Mononuclear cell (primary cell): Measurements from ENCODE around the gene MBD6. TPM values are rescaled to one million over a fixed set of nuclear protein-coding genes. Genes with fewer than 3 reads are reported as not detected.
"Not testable (repeated sequence)": the region's sequence is repeated elsewhere in the genome, so short reads cannot be mapped to it uniquely, and the experiment has no call there.

Source experiments
- H3K27me3 ChIP-seq: 2 replicates; pipeline ENCODE4 v1.6.0; 2011; ENCODE audit warnings: low read length, control low read depth; ENCODE audit not compliant: insufficient read depth
- H3K4me1 ChIP-seq: 2 replicates; pipeline ENCODE4 v1.5.1; 2011; ENCODE audit warnings: mild to moderate bottlenecking, low read length, control low read depth; ENCODE audit not compliant: insufficient read depth
- H3K4me3 ChIP-seq: 2 replicates; pipeline ENCODE4 v1.5.1; 2011; ENCODE audit warnings: mild to moderate bottlenecking, low read length, moderate library complexity
- H3K9me3 ChIP-seq: 2 replicates; pipeline ENCODE4 v1.5.1; 2011; ENCODE audit warnings: low read depth, mild to moderate bottlenecking, control low read depth, low read length
- total RNA-seq: library from RNA; depleted of rRNA; stranded (reverse); fragments of >200 nt; gene quantifications from one replicate; pipeline ENCODE4 v1.2.3, GENCODE V29; 2012

Gene MBD6
- total RNA-seq, 1 donor: 10.6 TPM

GRCh38 chr12:57481671-57482070, 41.0 kb upstream of the MBD6 start:
- Histone ChIP-seq H3K4me3 (no peak overlapping the region), H3K9me3 (no peaks in the 10 kb centered on the region), H3K27me3 (no peaks in the 10 kb centered on the region), H3K4me1 (peaks cover 41% of the 10 kb centered on the region)

GRCh38 chr12:57483466-57483865, 39.2 kb upstream of the MBD6 start:
- Histone ChIP-seq H3K4me1 (peaks cover 43% of the 10 kb centered on the region), H3K27me3 (no peaks in the 10 kb centered on the region)

GRCh38 chr12:57485695-57486094, 36.9 kb upstream of the MBD6 start:
- Histone ChIP-seq H3K9me3 (no peaks in the 10 kb centered on the region), H3K27me3 (no peaks in the 10 kb centered on the region), H3K4me3 (no peak overlapping the region), H3K4me1 (peaks cover 29% of the 10 kb centered on the region)

More at GRCh38 chr12:57483466-57483865, 39.2 kb upstream of the MBD6 start:
- Histone ChIP-seq H3K9me3 (no peaks in the 10 kb centered on the region), H3K4me3 (no peak overlapping the region)

GRCh38 chr12:57487055-57487596, 35.5 kb upstream of the MBD6 start:
- Histone ChIP-seq H3K27me3 (no peaks in the 10 kb centered on the region), H3K4me3 (no peak overlapping the region), H3K4me1 (peaks cover 18% of the 10 kb centered on the region), H3K9me3 (no peaks in the 10 kb centered on the region)

GRCh38 chr12:57487597-57488401, 34.8 kb upstream of the MBD6 start, which contains the start of gene MARS1:
TSS of gene MARS1 (plus strand) at chr12:57488068. CDS start at chr12:57488091, 23 bp downstream.
- peak within 1 kb of the TSS; percentile 92 for H3K4me3 ChIP-seq
- H3K4me1 ChIP-seq: peaks cover 18% of the 10 kb centered on the region
- H3K27me3 ChIP-seq: no peaks in the 10 kb centered on the region
- no peaks in the 10 kb centered on the region for H3K9me3 ChIP-seq

GRCh38 chr12:57488402-57489156, 34.0 kb upstream of the MBD6 start:
- no peaks in the 10 kb centered on the region for H3K9me3 ChIP-seq
- H3K27me3 ChIP-seq: no peaks in the 10 kb centered on the region
- peak overlapping the region; percentile 92 for H3K4me3 ChIP-seq
- peaks cover 18% of the 10 kb centered on the region for H3K4me1 ChIP-seq

GRCh38 chr12:57489157-57489641, 33.4 kb upstream of the MBD6 start:
- Histone ChIP-seq H3K27me3 (no peaks in the 10 kb centered on the region), H3K4me3 (no peak overlapping the region), H3K4me1 (peaks cover 18% of the 10 kb centered on the region), H3K9me3 (no peaks in the 10 kb centered on the region)

GRCh38 chr12:57490126-57490525, 32.5 kb upstream of the MBD6 start:
- Histone ChIP-seq H3K27me3 (no peaks in the 10 kb centered on the region), H3K4me1 (peaks cover 18% of the 10 kb centered on the region), H3K4me3 (no peak overlapping the region), H3K9me3 (no peaks in the 10 kb centered on the region)

GRCh38 chr12:57491393-57492280, 31.0 kb upstream of the MBD6 start:
- Histone ChIP-seq H3K4me3 (no peak overlapping the region), H3K27me3 (no peaks in the 10 kb centered on the region), H3K4me1 (peaks cover 18% of the 10 kb centered on the region), H3K9me3 (no peaks in the 10 kb centered on the region)

GRCh38 chr12:57495051-57495701, 27.4 kb upstream of the MBD6 start:
- H3K4me1 ChIP-seq, H3K27me3 ChIP-seq, H3K9me3 ChIP-seq, H3K4me3 ChIP-seq: not testable (repeated sequence)

- H3K27me3 ChIP-seq: no peaks in the 10 kb centered on the region
- H3K9me3 ChIP-seq: no peaks in the 10 kb centered on the region
- no peaks in the 10 kb centered on the region for H3K4me1 ChIP-seq
- H3K4me3 ChIP-seq: no peak overlapping the region
Measured at GRCh38 chr12:57496822-57497221, 25.8 kb upstream of the MBD6 start.

GRCh38 chr12:57497223-57498131, 25.1 kb upstream of the MBD6 start:
- H3K9me3 ChIP-seq: no peaks in the 10 kb centered on the region
- no peaks in the 10 kb centered on the region for H3K4me1 ChIP-seq
- H3K27me3 ChIP-seq: no peaks in the 10 kb centered on the region

GRCh38 chr12:57498132-57498502, 24.5 kb upstream of the MBD6 start:
- Histone ChIP-seq H3K4me3 (no peak overlapping the region), H3K9me3 (no peaks in the 10 kb centered on the region)

More at GRCh38 chr12:57497223-57498131, 25.1 kb upstream of the MBD6 start:
- H3K4me3 ChIP-seq: no peak overlapping the region

More at GRCh38 chr12:57498132-57498502, 24.5 kb upstream of the MBD6 start:
- Histone ChIP-seq H3K4me1 (no peaks in the 10 kb centered on the region), H3K27me3 (no peaks in the 10 kb centered on the region)
